A549 treated with Hydrocortisone at 1 μM for 4 hours (cell line): ENCODE measurements around the gene PPM1L. TPM values are rescaled to one million over a fixed set of nuclear protein-coding genes. Genes with fewer than 3 reads are reported as not detected.

Experiments
- total RNA-seq: library from RNA; stranded (reverse); fragments of 200-300 nt; extraction: Qiagen RNA extraction; gene quantifications from 5 replicates; pipeline ENCODE4 v1.2.3, GENCODE V29; 2022

PPM1L gene
- 0.37 to 0.91 TPM (median 0.56 TPM) in 5 replicates for total RNA-seq

DNA sequence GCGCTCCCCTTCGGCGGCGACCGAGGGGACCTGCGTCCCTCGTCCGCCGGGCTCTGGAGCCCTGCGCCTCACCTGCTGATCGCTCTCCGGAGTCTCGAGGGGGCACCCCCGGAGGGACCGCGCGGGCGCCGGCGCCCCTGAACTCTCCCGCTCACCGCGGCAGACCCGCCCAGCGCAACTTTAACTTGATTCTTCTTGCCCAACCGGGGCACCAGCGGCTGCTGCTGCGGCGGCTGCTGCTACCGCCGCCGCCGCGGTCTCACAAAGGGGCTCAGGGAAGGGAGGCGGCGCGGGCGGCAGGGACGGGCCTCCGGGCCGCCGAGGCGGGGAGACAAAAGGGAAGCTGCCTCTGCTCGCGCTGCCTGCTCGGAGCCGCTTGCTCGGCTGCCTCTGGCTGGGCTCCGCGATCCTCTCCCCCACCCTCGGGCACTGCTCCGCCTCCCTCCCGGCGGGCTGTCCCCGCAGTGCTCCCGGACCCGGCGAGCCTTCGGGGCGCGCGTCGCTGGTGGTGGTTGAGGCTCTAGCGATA lies at the start of gene PPM1L:
Gene PPM1L (plus strand): TSS at position 456 of the 529 bp plus-strand sequence.

DNA sequence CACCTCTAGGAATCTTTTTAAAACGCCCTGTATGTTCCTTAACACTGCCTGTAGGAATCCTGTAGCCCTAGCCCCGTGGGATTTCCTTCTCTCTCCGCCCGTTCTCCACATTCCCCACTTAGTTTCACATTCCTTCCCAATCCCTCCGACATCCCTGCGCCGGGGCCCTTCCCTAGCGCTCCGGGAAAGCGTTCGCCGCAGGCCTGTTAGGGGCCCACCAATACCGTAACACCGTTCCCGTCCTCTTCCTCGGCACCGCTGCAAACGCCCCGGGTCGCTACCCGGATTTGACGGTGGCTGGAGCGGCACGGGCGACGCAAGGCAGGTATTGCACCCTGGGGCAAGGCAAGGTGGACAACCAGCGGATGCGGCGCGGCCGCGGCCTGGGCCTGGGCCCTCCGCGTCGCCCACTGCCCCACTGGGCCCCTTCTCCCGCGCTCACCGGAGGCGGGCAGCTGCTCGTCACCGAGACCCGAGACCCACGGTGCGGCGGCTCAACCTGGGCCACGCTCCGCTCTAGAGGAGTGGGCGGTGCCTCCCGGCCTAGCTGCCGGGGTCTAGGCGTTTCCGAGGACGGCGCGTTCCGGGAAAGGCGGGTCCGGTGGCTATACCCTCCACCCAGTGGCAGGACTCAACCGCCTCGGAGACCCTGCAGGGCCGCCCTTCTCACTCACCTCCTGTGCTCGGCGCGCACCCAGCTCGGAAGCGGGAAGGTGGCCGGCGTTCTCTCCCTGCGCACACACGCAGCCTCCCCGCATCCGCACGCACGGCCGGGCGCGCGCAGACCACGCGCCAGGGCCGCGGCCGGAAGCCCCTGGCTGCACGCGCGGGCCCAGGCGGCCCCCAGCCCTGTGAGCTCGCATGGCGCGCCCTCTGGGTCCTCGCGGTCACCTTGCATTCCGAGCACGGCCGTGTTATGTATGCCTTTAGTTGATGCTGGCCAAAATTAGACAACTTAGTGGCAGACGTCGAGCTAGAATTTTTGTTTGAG lies 348.8 kb downstream of the PPM1L start, which contains the start of gene B3GALNT1:
Gene B3GALNT1 (minus strand): TSS at position 789 of the 991 bp plus-strand sequence. CDS start 18,595 bp downstream, outside the sequence.

Other genes starting within 250 kb of the PPM1L start
- 28.4 to 32.5 TPM (median 30.0 TPM) in 5 replicates for gene KPNA4, start 190.7 kb upstream of the PPM1L start, total RNA-seq
- 0.25 to 0.52 TPM (median 0.40 TPM) in 5 replicates for gene ARL14, start 79.1 kb upstream of the PPM1L start, total RNA-seq